Measurements from ENCODE around the gene SOX6. TPM values are rescaled to one million over a fixed set of nuclear protein-coding genes. Genes with fewer than 3 reads are reported as not detected.

SOX6 gene
- total RNA-seq, 2 experiments from 2014 or later = 0.13 TPM; not detected in 1

DNA sequence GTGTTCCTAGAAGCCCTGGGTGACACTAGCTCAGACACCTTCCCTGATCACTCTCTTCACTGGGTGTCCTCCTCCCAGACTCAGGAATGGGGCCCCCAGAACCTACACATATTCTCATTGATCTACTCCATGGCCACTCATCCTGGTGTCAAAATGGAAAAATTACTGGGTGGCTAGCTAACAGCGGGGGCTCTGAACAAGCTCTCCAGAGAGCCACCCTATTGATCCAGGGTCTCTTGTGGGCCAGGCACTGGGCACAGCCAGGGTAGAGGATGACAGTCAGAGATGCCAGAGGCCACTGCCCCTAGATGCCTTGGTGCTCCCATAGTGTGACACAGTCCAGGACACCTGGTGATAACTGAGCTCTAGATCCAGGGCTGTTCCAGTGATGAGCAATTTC is 393.1 kb downstream of the SOX6 start:
- Histone ChIP-seq H3K27ac (ENCODE audit: low read depth, low read length, poor library complexity, severe bottlenecking) (no peak overlapping the region), H3K4me3 (ENCODE audit: low read depth, low read length, poor library complexity, severe bottlenecking) (no peak overlapping the region), H3K4me2 (ENCODE audit: low read length) (no peak overlapping the region), H3K36me3 (ENCODE audit: insufficient read depth, low read length) (no peaks in the 10 kb centered on the region), H3K9me3 (ENCODE audit: low read length) (no peaks in the 10 kb centered on the region), H2AFZ (ENCODE audit: low read length) (no peak overlapping the region), H3K9me2 (ENCODE audit: insufficient read depth, low read length) (no peaks in the 10 kb centered on the region), H3K79me2 (ENCODE audit: insufficient read depth, low read depth, low read length) (no peaks in the 10 kb centered on the region), H4K20me1 (ENCODE audit: insufficient read depth, low read length) (no peaks in the 10 kb centered on the region), H3K4me1 (ENCODE audit: insufficient read depth, low read length, poor library complexity, severe bottlenecking) (no peaks in the 10 kb centered on the region)
- intact Hi-C loops (cut with micrococcal nuclease; ENCODE audit: unreplicated experiment) = no loop called here
- no peak for DNase-seq (ENCODE audit: low spot score)
- CTCF ChIA-PET (ENCODE audit: unreplicated experiment) = no interaction called here
- BruUV-seq (replicated peaks) = no TSS peak
- POLR2A ChIA-PET = interaction anchor here (1.1 to 1.2 kb wide), 2 partner anchors 13 to 17 kb away, joined by 3 to 4 read pairs; no protein-coding TSS in a partner anchor
- TF ChIP-seq EZH2phosphoT487 (IDR thresholded peaks at IDR 0.05; ENCODE audit: borderline replicate concordance, low read depth, low read length) = no peak

DNA sequence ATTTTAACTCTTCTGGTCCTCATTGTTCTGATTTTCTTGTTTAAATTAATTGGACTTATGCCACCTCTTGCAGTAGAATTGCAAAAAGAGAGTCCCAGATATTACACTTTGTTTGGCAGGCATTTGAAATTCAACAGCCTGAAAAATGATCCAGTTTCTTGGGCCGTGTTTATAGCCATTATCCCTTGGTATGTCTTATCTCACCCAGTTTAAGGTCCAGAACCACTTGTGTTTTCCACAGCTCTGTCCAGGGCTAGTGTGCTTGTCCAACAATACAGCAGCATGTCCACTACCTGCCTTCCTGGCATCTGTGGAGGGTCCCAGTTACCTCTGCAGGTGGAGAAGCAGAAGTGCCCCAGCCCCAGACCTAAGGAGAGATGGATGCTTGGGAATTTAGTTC is 397.4 kb downstream of the SOX6 start:
- POLR2A ChIA-PET = no interaction called here

DNA sequence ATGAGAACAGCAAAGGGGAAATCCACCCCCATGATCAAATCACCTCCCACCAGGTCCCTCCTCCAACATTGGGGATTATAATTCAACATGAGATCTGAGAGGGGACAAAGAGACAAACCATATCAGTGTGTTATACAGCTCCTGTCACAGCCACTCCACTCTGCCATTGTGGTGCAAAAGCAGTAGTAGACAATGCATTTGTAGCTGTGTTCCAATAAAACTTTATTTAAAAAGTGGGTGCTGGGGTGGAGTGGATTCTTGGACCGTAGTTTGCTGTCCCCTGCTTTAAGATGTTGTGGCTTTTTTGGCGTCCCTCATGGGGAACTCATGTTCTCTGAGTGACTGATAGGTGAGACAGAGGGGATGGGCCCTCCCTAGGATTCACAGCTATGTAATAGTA is 399.1 kb downstream of the SOX6 start:
- BruUV-seq (replicated peaks) = no TSS peak
- Histone ChIP-seq H3K36me3 (ENCODE audit: insufficient read depth, low read length) (no peaks in the 10 kb centered on the region), H2AFZ (ENCODE audit: low read length) (no peak overlapping the region), H3K4me1 (ENCODE audit: insufficient read depth, low read length, poor library complexity, severe bottlenecking) (no peaks in the 10 kb centered on the region), H3K4me2 (ENCODE audit: low read length) (no peak overlapping the region), H3K9me2 (ENCODE audit: insufficient read depth, low read length) (no peaks in the 10 kb centered on the region), H3K9me3 (ENCODE audit: low read length) (no peaks in the 10 kb centered on the region), H3K27ac (ENCODE audit: low read depth, low read length, poor library complexity, severe bottlenecking) (no peak overlapping the region), H3K79me2 (ENCODE audit: insufficient read depth, low read depth, low read length) (no peaks in the 10 kb centered on the region), H4K20me1 (ENCODE audit: insufficient read depth, low read length) (no peaks in the 10 kb centered on the region), H3K4me3 (ENCODE audit: low read depth, low read length, poor library complexity, severe bottlenecking) (no peak overlapping the region)
- ChIA-PET POLR2A (no interaction called here), CTCF (ENCODE audit: unreplicated experiment) (no interaction called here)
- no peak for DNase-seq (ENCODE audit: low spot score)
- intact Hi-C loops (cut with micrococcal nuclease; ENCODE audit: unreplicated experiment) = no loop called here
- TF ChIP-seq CTCF (conservative IDR thresholded peaks at IDR 0.05; ENCODE audit: low read length) (no peak), EZH2phosphoT487 (IDR thresholded peaks at IDR 0.05; ENCODE audit: borderline replicate concordance, low read depth, low read length) (no peak)

More for the DNA sequence above, 397.4 kb downstream of the SOX6 start:
- H3K9me3 ChIP-seq (ENCODE audit: low read length) = no peaks in the 10 kb centered on the region
- intact Hi-C loops (cut with micrococcal nuclease; ENCODE audit: unreplicated experiment) = no loop called here
- no peak overlapping the region for H3K4me3 ChIP-seq (ENCODE audit: low read depth, low read length, poor library complexity, severe bottlenecking)
- CTCF ChIA-PET (ENCODE audit: unreplicated experiment) = no interaction called here
- no TSS peak for BruUV-seq (replicated peaks)
- H3K4me2 ChIP-seq (ENCODE audit: low read length) = no peak overlapping the region
- no peaks in the 10 kb centered on the region for H3K36me3 ChIP-seq (ENCODE audit: insufficient read depth, low read length)
- no peaks in the 10 kb centered on the region for H3K9me2 ChIP-seq (ENCODE audit: insufficient read depth, low read length)
- H4K20me1 ChIP-seq (ENCODE audit: insufficient read depth, low read length) = no peaks in the 10 kb centered on the region
- H2AFZ ChIP-seq (ENCODE audit: low read length) = no peak overlapping the region
- no peak for DNase-seq (ENCODE audit: low spot score)
- H3K27ac ChIP-seq (ENCODE audit: low read depth, low read length, poor library complexity, severe bottlenecking) = no peak overlapping the region
- no peaks in the 10 kb centered on the region for H3K79me2 ChIP-seq (ENCODE audit: insufficient read depth, low read depth, low read length)
- no peak for TF ChIP-seq EZH2phosphoT487 (IDR thresholded peaks at IDR 0.05; ENCODE audit: borderline replicate concordance, low read depth, low read length)
- TF ChIP-seq CTCF (conservative IDR thresholded peaks at IDR 0.05; ENCODE audit: low read length) = no peak
- no peaks in the 10 kb centered on the region for H3K4me1 ChIP-seq (ENCODE audit: insufficient read depth, low read length, poor library complexity, severe bottlenecking)

Measured in OCI-LY7 (cell line).